Hepatocyte (in vitro differentiated cells): ENCODE measurements around the gene VMP1. TPM values are rescaled to one million over a fixed set of nuclear protein-coding genes. Genes with fewer than 3 reads are reported as not detected.
"Not testable (repeated sequence)": the region's sequence is repeated elsewhere in the genome, so short reads cannot be mapped to it uniquely, and the experiment has no call there.

ENCODE experiments used
- DNase-seq: peaks from one replicate; pipeline ENCODE4 v3.0.0-alpha.2; 2016; ENCODE audit warnings: low spot score
- H2AFZ ChIP-seq: fragments of 200-600 bp; sonication (generic); 2 replicates; pipeline ENCODE4 v1.6.0; 2016; ENCODE audit warnings: antibody characterized with exemption, mild to moderate bottlenecking
- H3K27ac ChIP-seq: fragments of 200-600 bp; sonication (generic); 2 replicates; pipeline ENCODE4 v1.5.1; 2016; ENCODE audit warnings: mild to moderate bottlenecking
- H3K27me3 ChIP-seq: fragments of 200-600 bp; sonication (generic); 2 replicates; pipeline ENCODE4 v1.6.1; 2016
- H3K36me3 ChIP-seq: fragments of 200-600 bp; sonication (generic); replicated peaks from 2 replicates; pipeline ENCODE4 v1.5.1; 2016; ENCODE audit warnings: low read depth; ENCODE audit not compliant: insufficient read depth
- H3K4me1 ChIP-seq: fragments of 200-600 bp; sonication (generic); 2 replicates; pipeline ENCODE4 v1.5.1; 2016; ENCODE audit warnings: mild to moderate bottlenecking, moderate library complexity; ENCODE audit not compliant: insufficient read depth
- H3K4me2 ChIP-seq: fragments of 200-600 bp; sonication (generic); 2 replicates; pipeline ENCODE4 v1.6.0; 2016
- H3K4me3 ChIP-seq: fragments of 200-600 bp; sonication (generic); 2 replicates; pipeline ENCODE4 v1.5.1; 2016; ENCODE audit warnings: mild to moderate bottlenecking
- H3K79me2 ChIP-seq: fragments of 200-600 bp; sonication (generic); 2 replicates; pipeline ENCODE4 v1.6.0; 2017; ENCODE audit warnings: mild to moderate bottlenecking
- H3K9me2 ChIP-seq: fragments of 200-600 bp; sonication (generic); replicated peaks from 2 replicates; pipeline ENCODE4 v1.6.0; 2017; ENCODE audit warnings: mild to moderate bottlenecking; ENCODE audit not compliant: insufficient read depth
- H3K9me3 ChIP-seq: fragments of 200-600 bp; sonication (generic); 2 replicates; pipeline ENCODE4 v1.5.1; 2016; ENCODE audit warnings: low read depth, mild to moderate bottlenecking
- H4K20me1 ChIP-seq: fragments of 200-600 bp; sonication (generic); 2 replicates; pipeline ENCODE4 v1.6.0; 2016; ENCODE audit warnings: mild to moderate bottlenecking; ENCODE audit not compliant: insufficient read depth, poor library complexity, severe bottlenecking
- CTCF ChIP-seq: fragments of 200-600 bp; sonication (generic); IDR thresholded peaks from 2 replicates; pipeline ENCODE4 v1.5.1; 2016; ENCODE audit warnings: antibody characterized with exemption, mild to moderate bottlenecking; ENCODE audit not compliant: poor library complexity
- EZH2 ChIP-seq: fragments of 200-600 bp; sonication (generic); IDR thresholded peaks from 2 replicates; pipeline ENCODE4 v1.6.1; 2016; ENCODE audit warnings: antibody characterized with exemption, mild to moderate bottlenecking, borderline replicate concordance
- EZH2phosphoT487 ChIP-seq: fragments of 200-600 bp; sonication (generic); IDR thresholded peaks from one replicate; pipeline ENCODE4 v1.6.1; 2018; ENCODE audit warnings: antibody characterized with exemption, mild to moderate bottlenecking, low read depth, moderate library complexity; ENCODE audit not compliant: unreplicated experiment, severe bottlenecking
- WGBS: methylation state at CpG from one replicate; pipeline ENCODE4 v1.1.6; 2016; ENCODE audit warnings: low lambda C conversion rate; ENCODE audit errors: missing lambda C conversion rate; 5-methylcytosine and 5-hydroxymethylcytosine counted together
- polyA plus RNA-seq: library from polyadenylated mRNA; unstranded; fragments of >200 nt; fragmentation: Nextera tagmentation; extraction: Ambion mirVana; gene quantifications from 2 replicates; pipeline ENCODE4 v1.2.1, GENCODE V29; 2016
- total RNA-seq: library from RNA; depleted of rRNA; stranded (reverse); fragments of >200 nt; gene quantifications from 2 replicates; pipeline ENCODE4 v1.2.3, GENCODE V29; 2014

VMP1 gene
- total and polyA plus RNA-seq, 2 experiments from 2014 or later: 139 to 479 TPM

GRCh38 chr17:59851439-59852375 is 144.3 kb downstream of the VMP1 start:
- Histone ChIP-seq H3K36me3 (no peaks in the 10 kb centered on the region), H3K4me1 (peaks cover 42% of the 10 kb centered on the region), H3K4me2 (no peak overlapping the region), H3K27me3 (no peaks in the 10 kb centered on the region), H3K9me2 (no peaks in the 10 kb centered on the region), H2AFZ (no peak overlapping the region), H4K20me1 (no peaks in the 10 kb centered on the region), H3K79me2 (no peaks in the 10 kb centered on the region), H3K9me3 (no peaks in the 10 kb centered on the region), H3K4me3 (no peak overlapping the region), H3K27ac (peak overlapping the region; percentile 31)
- TF ChIP-seq EZH2phosphoT487 (no peak), EZH2 (no peak), CTCF (no peak)
- WGBS: 63% methylated on average over 14 of the region's 14 CpGs
- DNase-seq: peak; percentile 30

GRCh38 chr17:59852847-59853167 is 145.4 kb downstream of the VMP1 start:
- not testable (repeated sequence) for H4K20me1 ChIP-seq, H3K79me2 ChIP-seq, H3K9me3 ChIP-seq, DNase-seq, H3K27me3 ChIP-seq, H3K4me3 ChIP-seq, H3K36me3 ChIP-seq, H2AFZ ChIP-seq, H3K9me2 ChIP-seq, H3K4me2 ChIP-seq
- WGBS: 97% methylated on average over 7 of the region's 7 CpGs
- H3K4me1 ChIP-seq: peaks cover 33% of the 10 kb centered on the region
- H3K27ac ChIP-seq: peak overlapping the region; percentile 31

GRCh38 chr17:59853168-59853918 is 145.9 kb downstream of the VMP1 start:
- Histone ChIP-seq H3K4me2 (no peak overlapping the region), H3K9me2 (no peaks in the 10 kb centered on the region), H3K27ac (peak overlapping the region; percentile 31), H3K36me3 (no peaks in the 10 kb centered on the region), H3K9me3 (no peaks in the 10 kb centered on the region), H3K79me2 (no peaks in the 10 kb centered on the region), H3K27me3 (no peaks in the 10 kb centered on the region), H3K4me3 (no peak overlapping the region), H2AFZ (no peak overlapping the region), H3K4me1 (peaks cover 27% of the 10 kb centered on the region), H4K20me1 (no peaks in the 10 kb centered on the region)
- WGBS: 78% methylated on average over 14 of the region's 14 CpGs
- TF ChIP-seq EZH2phosphoT487 (no peak), EZH2 (no peak), CTCF (peak; percentile 47)
- peak; percentile 84 for DNase-seq

GRCh38 chr17:59853919-59854729 is 146.7 kb downstream of the VMP1 start:
- not testable (repeated sequence) for H2AFZ ChIP-seq, H3K9me3 ChIP-seq, H4K20me1 ChIP-seq, DNase-seq, H3K36me3 ChIP-seq, H3K4me2 ChIP-seq, H3K4me3 ChIP-seq, H3K9me2 ChIP-seq, H3K27me3 ChIP-seq, H3K79me2 ChIP-seq
- 93% methylated on average over 10 of the region's 10 CpGs for WGBS
- Histone ChIP-seq H3K4me1 (peaks cover 25% of the 10 kb centered on the region), H3K27ac (peak overlapping the region; percentile 77)
